ENCODE results near the gene CLNK. TPM values are rescaled to one million over a fixed set of nuclear protein-coding genes. Genes with fewer than 3 reads are reported as not detected.
"Not testable (repeated sequence)": the region's sequence is repeated elsewhere in the genome, so short reads cannot be mapped to it uniquely, and the experiment has no call there.

Gene CLNK
- total and polyA plus RNA-seq, 10 donors, result 0.39 to 2.8 (median 1.3) TPM

GRCh38 chr4:10620935-10621488 is 63.6 kb downstream of the CLNK start:
- Histone ChIP-seq H3K27ac (no peak overlapping the region), H3K4me3 (no peak overlapping the region), H3K27me3 (replicated peaks in 1 of 7) (no peaks in the 10 kb centered on the region), H3K4me1 (no peaks in the 10 kb centered on the region), H3K36me3 (no peaks in the 10 kb centered on the region), H3K9me3 (no peaks in the 10 kb centered on the region)
- WGBS, 5 donors, result 73 to 86% (median 79%) methylated on average over 13 of the region's 13 CpGs
- TF ChIP-seq POLR2AphosphoS5 (IDR thresholded peaks at IDR 0.05) (no peak), CTCF (IDR thresholded peaks at IDR 0.05 in 8 of 11, conservative IDR thresholded peaks at IDR 0.05 in 3 of 11) (no peak), POLR2A (IDR thresholded peaks at IDR 0.05) (no peak)
- no peak for DNase-seq
- intact Hi-C loops (cut with DNase I; ENCODE audit: low total_unique reads), result no loop called here

GRCh38 chr4:10619855-10620254 is 64.7 kb downstream of the CLNK start:
- Histone ChIP-seq H3K27me3 (replicated peaks in 1 of 7) (no peaks in the 10 kb centered on the region), H3K27ac (no peak overlapping the region), H3K9me3 (no peaks in the 10 kb centered on the region), H3K4me3 (no peak overlapping the region), H3K4me1 (no peaks in the 10 kb centered on the region), H3K36me3 (no peaks in the 10 kb centered on the region)
- 86 to 93% (median 89%) methylated on average over 11 of the region's 11 CpGs for WGBS, 5 donors
- intact Hi-C loops (cut with DNase I; ENCODE audit: low total_unique reads), result no loop called here
- no peak for DNase-seq
- TF ChIP-seq POLR2A (IDR thresholded peaks at IDR 0.05), result no peak
- no peak for TF ChIP-seq POLR2AphosphoS5 (IDR thresholded peaks at IDR 0.05)
- TF ChIP-seq CTCF (IDR thresholded peaks at IDR 0.05 in 8 of 11, conservative IDR thresholded peaks at IDR 0.05 in 3 of 11), result no peak

GRCh38 chr4:10619220-10619619 is 65.3 kb downstream of the CLNK start:
- H3K4me1 ChIP-seq, result no peaks in the 10 kb centered on the region
- no peak for TF ChIP-seq POLR2A (IDR thresholded peaks at IDR 0.05)
- no peak for TF ChIP-seq POLR2AphosphoS5 (IDR thresholded peaks at IDR 0.05)
- no peak for TF ChIP-seq CTCF (IDR thresholded peaks at IDR 0.05 in 8 of 11, conservative IDR thresholded peaks at IDR 0.05 in 3 of 11)
- no peak overlapping the region for H3K27ac ChIP-seq
- no peaks in the 10 kb centered on the region for H3K9me3 ChIP-seq
- H3K4me3 ChIP-seq, result no peak overlapping the region
- DNase-seq, result no peak
- H3K27me3 ChIP-seq (replicated peaks in 1 of 7), result no peaks in the 10 kb centered on the region
- intact Hi-C loops (cut with DNase I; ENCODE audit: low total_unique reads), result no loop called here
- WGBS, 5 donors, result 38 to 49% (median 48%) methylated on average over 6 of the region's 6 CpGs
- no peaks in the 10 kb centered on the region for H3K36me3 ChIP-seq

DNA sequence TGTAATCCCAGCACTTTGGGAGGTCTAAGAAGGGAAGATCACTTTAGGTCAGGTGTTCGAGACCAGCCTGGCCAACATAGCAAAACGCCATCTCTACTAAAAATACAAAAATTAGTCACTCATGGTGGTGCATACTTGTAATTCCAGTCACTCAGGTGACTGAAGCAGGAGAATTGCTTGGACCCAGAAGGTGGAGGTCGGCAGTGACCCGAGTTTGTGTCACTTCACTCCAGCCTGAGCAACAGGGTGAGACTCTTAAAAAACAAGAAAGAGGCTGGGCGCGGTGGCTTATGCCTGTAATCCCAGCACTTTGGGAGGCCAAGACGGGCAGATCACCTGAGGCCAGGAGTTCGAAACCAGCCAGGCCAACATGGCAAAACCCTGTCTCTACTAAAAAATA is 69.6 kb downstream of the CLNK start:
- H3K4me3 ChIP-seq; DNase-seq; H3K27ac ChIP-seq; H3K9me3 ChIP-seq; H3K4me1 ChIP-seq; intact Hi-C loops (cut with DNase I; ENCODE audit: low total_unique reads); H3K36me3 ChIP-seq; H3K27me3 ChIP-seq (replicated peaks in 1 of 7): not testable (repeated sequence)
- WGBS, 5 donors, result 87 to 96% (median 92%) methylated on average over 8 of the region's 8 CpGs
